Measurements from ENCODE around the gene FLYWCH2. TPM values are rescaled to one million over a fixed set of nuclear protein-coding genes. Genes with fewer than 3 reads are reported as not detected.
"Not testable (repeated sequence)": the region's sequence is repeated elsewhere in the genome, so short reads cannot be mapped to it uniquely, and the experiment has no call there.

The FLYWCH2 gene
- total and polyA plus RNA-seq, 7 donors = 27.5 to 64.2 (median 43.2) TPM

DNA sequence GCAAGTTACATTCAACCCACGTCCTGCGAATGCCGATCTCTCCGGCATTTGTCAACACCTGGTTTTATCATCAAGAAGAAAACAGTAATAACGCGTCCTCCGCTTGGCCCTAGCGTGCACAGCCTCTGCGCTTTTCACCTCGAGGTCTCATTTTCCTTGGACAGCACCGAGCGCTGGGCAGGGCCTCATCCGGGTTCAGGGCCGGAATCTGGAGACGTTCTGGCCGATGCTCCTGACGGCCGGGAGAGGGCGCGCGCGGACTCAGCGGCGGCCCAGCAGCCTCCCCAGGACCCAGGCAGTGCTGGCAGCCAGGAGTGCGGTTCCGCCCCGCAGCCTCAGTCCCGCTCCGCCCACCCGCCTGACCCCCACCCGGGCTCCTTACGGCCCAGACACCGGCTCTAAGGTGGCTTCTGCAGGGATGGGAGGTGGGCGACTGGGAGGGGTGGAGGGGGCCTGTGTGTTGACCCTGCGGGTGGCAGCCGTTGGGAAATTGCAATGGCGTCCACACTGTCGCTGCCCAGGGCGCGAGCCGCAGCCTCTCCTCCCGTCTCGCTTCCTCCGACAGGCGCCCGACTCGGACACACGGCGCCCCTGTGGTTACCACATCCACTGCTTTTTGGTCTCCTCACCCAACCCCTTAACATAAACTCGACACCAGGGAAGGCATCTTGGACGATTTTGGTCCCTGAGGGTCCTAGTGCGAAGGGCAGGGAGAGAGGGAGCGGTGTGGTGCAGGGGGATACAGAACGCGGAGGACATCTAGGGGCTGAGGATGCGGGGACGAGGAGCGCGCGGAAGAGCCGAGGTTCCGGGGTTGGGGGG is 21.3 kb downstream of the FLYWCH2 start:
- H3K4me3 ChIP-seq = peak overlapping the region; percentile 50 to 77 (median 70)
- peak overlapping the region; percentile 90 to 96 (median 92) for H3K27ac ChIP-seq
- H3K27me3 ChIP-seq = no peaks in the 10 kb centered on the region
- 1 to 3% methylated on average over 62 of the region's 62 CpGs for WGBS, 2 donors
- TF ChIP-seq, protein P1, sequence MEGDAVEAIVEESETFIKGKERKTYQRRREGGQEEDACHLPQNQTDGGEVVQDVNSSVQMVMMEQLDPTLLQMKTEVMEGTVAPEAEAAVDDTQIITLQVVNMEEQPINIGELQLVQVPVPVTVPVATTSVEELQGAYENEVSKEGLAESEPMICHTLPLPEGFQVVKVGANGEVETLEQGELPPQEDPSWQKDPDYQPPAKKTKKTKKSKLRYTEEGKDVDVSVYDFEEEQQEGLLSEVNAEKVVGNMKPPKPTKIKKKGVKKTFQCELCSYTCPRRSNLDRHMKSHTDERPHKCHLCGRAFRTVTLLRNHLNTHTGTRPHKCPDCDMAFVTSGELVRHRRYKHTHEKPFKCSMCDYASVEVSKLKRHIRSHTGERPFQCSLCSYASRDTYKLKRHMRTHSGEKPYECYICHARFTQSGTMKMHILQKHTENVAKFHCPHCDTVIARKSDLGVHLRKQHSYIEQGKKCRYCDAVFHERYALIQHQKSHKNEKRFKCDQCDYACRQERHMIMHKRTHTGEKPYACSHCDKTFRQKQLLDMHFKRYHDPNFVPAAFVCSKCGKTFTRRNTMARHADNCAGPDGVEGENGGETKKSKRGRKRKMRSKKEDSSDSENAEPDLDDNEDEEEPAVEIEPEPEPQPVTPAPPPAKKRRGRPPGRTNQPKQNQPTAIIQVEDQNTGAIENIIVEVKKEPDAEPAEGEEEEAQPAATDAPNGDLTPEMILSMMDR (IDR thresholded peaks at IDR 0.05) = peak; percentile 83 to 96 (median 86)
- no peak for TF ChIP-seq EP300 (IDR thresholded peaks at IDR 0.05)
- TF ChIP-seq POLR2AphosphoS5 (IDR thresholded peaks at IDR 0.05) = peak; percentile 62 to 81 (median 76)
- peak in 1 of 2 donors; percentile 31 for TF ChIP-seq POLR2A (IDR thresholded peaks at IDR 0.05)
- H3K36me3 ChIP-seq = peaks cover 0 to 14% (median 0%) of the 10 kb centered on the region in 4 donors
- H3K9me3 ChIP-seq = no peaks in the 10 kb centered on the region
- intact Hi-C loops (cut with DNase I) = loop anchor here (1.0 to 2.0 kb wide), 2 partner anchors 15 to 22 kb away; partner anchors contain the start of gene FLYWCH2
- H3K4me1 ChIP-seq = peaks cover 0 to 21% (median 17%) of the 10 kb centered on the region in 4 donors
- peak; percentile 92 for DNase-seq

DNA sequence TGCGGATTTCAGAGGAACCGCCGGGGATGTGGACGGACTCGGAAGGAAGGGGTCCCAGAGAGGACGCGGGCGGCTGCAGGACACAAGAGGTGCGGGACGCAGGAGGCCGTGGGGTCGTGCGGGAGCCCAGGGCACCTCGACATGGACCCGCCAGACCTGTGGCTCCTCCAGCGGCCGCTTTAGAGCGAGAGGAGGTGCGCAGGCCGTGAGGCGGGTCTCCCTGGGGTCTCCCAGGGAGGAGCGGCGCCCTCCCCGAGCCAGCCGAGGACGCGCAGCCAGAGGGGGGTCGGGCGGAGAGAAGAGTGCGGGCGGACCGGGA is 21.9 kb downstream of the FLYWCH2 start:
- 0% methylated on average over 32 of the region's 32 CpGs for WGBS, 2 donors
- Histone ChIP-seq H3K27ac (peak overlapping the region; percentile 90 to 96 (median 92)), H3K4me3 (peak overlapping the region; percentile 50 to 77 (median 70)), H3K4me1 (peaks cover 0 to 21% (median 17%) of the 10 kb centered on the region in 4 donors), H3K9me3 (no peaks in the 10 kb centered on the region), H3K27me3 (no peaks in the 10 kb centered on the region), H3K36me3 (peaks cover 0 to 8% (median 0%) of the 10 kb centered on the region in 4 donors)
- intact Hi-C loops (cut with DNase I) = loop anchor here (1.0 to 2.0 kb wide), 2 partner anchors 14 to 22 kb away; partner anchors contain the start of gene FLYWCH2
- peak; percentile 75 for DNase-seq
- TF ChIP-seq POLR2A (IDR thresholded peaks at IDR 0.05) (no peak), EP300 (IDR thresholded peaks at IDR 0.05) (no peak), POLR2AphosphoS5 (IDR thresholded peaks at IDR 0.05) (no peak)
- TF ChIP-seq, protein P1 (IDR thresholded peaks at IDR 0.05) = no peak

DNA sequence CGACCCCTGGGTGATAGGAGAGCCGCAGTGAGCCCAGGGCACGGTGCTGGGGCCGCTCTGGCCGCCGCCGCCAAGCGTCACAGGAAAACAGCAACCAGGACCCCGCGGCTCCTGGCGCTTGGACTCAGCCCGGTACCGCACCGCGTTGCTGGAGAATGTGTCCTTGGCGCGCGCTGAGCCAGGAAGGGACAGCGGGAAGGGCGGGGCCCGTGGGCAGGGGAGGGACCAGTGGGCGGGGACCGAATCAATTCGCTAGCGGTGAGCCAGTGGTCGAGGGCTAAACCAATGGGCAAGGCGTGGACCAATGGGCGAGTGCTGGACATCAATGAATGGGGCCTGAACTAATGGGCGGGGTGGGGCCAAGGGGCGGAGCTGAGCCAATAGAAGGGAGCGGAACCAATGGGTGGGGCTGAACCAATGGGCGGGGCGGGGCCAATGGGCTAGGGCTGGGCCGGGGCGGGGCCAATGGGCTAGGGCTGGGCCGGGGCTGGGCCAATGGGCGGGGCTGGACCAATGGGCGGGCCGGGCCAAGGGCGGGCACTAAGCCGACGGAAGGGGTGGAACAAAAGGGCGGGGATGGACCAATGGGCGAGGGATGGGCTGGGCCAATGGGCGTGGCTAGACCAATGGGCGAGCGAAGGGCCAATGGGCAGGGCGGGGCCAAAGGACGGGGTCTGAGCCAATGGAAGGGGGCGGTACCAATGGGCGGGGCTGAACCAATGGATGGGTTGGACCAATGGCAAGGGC is 22.4 kb downstream of the FLYWCH2 start:
- intact Hi-C loops (cut with DNase I) = loop anchor here (2.0 kb wide), 1 partner anchor 23 kb away; the partner anchor contains the start of gene FLYWCH2
- Histone ChIP-seq H3K36me3 (peaks cover 0 to 5% (median 0%) of the 10 kb centered on the region in 4 donors), H3K27ac (peak overlapping the region; percentile 90 to 96 (median 92)), H3K4me3 (peak overlapping the region; percentile 50 to 77 (median 70)), H3K9me3 (no peaks in the 10 kb centered on the region), H3K27me3 (no peaks in the 10 kb centered on the region), H3K4me1 (peaks cover 0 to 21% (median 17%) of the 10 kb centered on the region in 4 donors)
- TF ChIP-seq POLR2AphosphoS5 (IDR thresholded peaks at IDR 0.05) (peak; percentile 98 to 100 (median 99)), POLR2A (IDR thresholded peaks at IDR 0.05) (peak; percentile 88 to 98), EP300 (IDR thresholded peaks at IDR 0.05) (no peak)
- DNase-seq = peak; percentile 100
- WGBS, 2 donors = 1% methylated on average over 50 to 51 of the region's 51 CpGs

GRCh38 chr16:2905988-2906387 is 23.0 kb downstream of the FLYWCH2 start:
- TF ChIP-seq POLR2AphosphoS5 (IDR thresholded peaks at IDR 0.05) = no peak
- no peak for TF ChIP-seq POLR2A (IDR thresholded peaks at IDR 0.05)
- no peak for TF ChIP-seq EP300 (IDR thresholded peaks at IDR 0.05)
- H3K36me3 ChIP-seq = peaks cover 0 to 3% (median 0%) of the 10 kb centered on the region in 4 donors
- DNase-seq = no peak
- no peak overlapping the region for H3K4me3 ChIP-seq
- H3K27ac ChIP-seq = peak overlapping the region; percentile 71 to 82 (median 72)
- no peaks in the 10 kb centered on the region for H3K27me3 ChIP-seq
- H3K4me1 ChIP-seq = peaks cover 0 to 21% (median 17%) of the 10 kb centered on the region in 4 donors
- intact Hi-C loops (cut with DNase I) = loop anchor here (2.0 kb wide), 1 partner anchor 23 kb away; the partner anchor contains the start of gene FLYWCH2
- no peaks in the 10 kb centered on the region for H3K9me3 ChIP-seq
- WGBS, 2 donors = 23 to 35% methylated on average over 12 of the region's 12 CpGs

GRCh38 chr16:2907084-2907753 is 24.2 kb downstream of the FLYWCH2 start:
- H3K9me3 ChIP-seq; H3K36me3 ChIP-seq; intact Hi-C loops (cut with DNase I); H3K4me3 ChIP-seq; H3K27me3 ChIP-seq: not testable (repeated sequence)
- DNase-seq = peak; percentile 85
- peaks cover 0 to 21% (median 19%) of the 10 kb centered on the region in 4 donors for H3K4me1 ChIP-seq
- H3K27ac ChIP-seq = peak overlapping the region; percentile 71 to 82 (median 72)
- 16 to 24% methylated on average over 17 of the region's 17 CpGs for WGBS, 2 donors
- TF ChIP-seq, protein P1 (IDR thresholded peaks at IDR 0.05) = peak; percentile 43 to 87 (median 73)
